Pancreas (tissue), 10 donors: Measurements from ENCODE around the gene FAM83F. TPM values are rescaled to one million over a fixed set of nuclear protein-coding genes. Genes with fewer than 3 reads are reported as not detected.

Source experiments
- ATAC-seq, 4 donors: fragments of 200-7000 bp; cut with Tn5 transposase; one replicate each; pipeline versions ENCODE4 v1.8.0 to v1.9.1; 2020; ENCODE audit warnings: mild to moderate bottlenecking in 4 of 4, moderate library complexity in 4 of 4
- DNase-seq, 6 donors: peaks; one replicate each; pipeline ENCODE4 v3.0.0-alpha.2; 2020
- FAIRE-seq: peaks from 2 replicates; lab custom pipeline; 2012; peaks lifted over from hg19 to GRCh38; lab: Jason Lieb, UNC
- H3K27ac ChIP-seq, 4 donors: fragments of 200-600 bp; sonication (generic); 1 replicate in 3 of 4; 2 replicates in 1 of 4; pipeline versions ENCODE4 v1.5.0 to v1.8.0; 2020
- H3K27me3 ChIP-seq, 4 donors: fragments of 200-600 bp; one replicate each; pipeline ENCODE4 v1.8.0; 2021
- H3K36me3 ChIP-seq, 3 donors: fragments of 200-600 bp; sonication (generic) in 1 of 3; one replicate each; pipeline versions ENCODE4 v1.5.0 to v1.8.0; 2020 to 2021
- H3K4me1 ChIP-seq, 3 donors: fragments of 200-600 bp; one replicate each; pipeline ENCODE4 v1.8.0; 2021
- H3K4me3 ChIP-seq, 4 donors: fragments of 200-600 bp; sonication (generic) in 2 of 4; one replicate each; pipeline versions ENCODE4 v1.5.0 to v1.8.0; 2020 to 2021
- H3K9me3 ChIP-seq, 4 donors: fragments of 200-600 bp; one replicate each; pipeline ENCODE4 v1.8.0; 2021
- CTCF ChIP-seq, 4 donors: fragments of 200-600 bp; sonication (generic) in 3 of 4; IDR thresholded peaks; one replicate each; pipeline versions ENCODE4 v1.5.0 to v1.8.0; 2021; ENCODE audit warnings: antibody characterized with exemption in 4 of 4
- WGBS, 2 donors: extraction: QIAGEN DNeasy Blood & Tissue Kit; methylation state at CpG; one replicate each; pipeline ENCODE4 v1.1.7; 2013; 5-methylcytosine and 5-hydroxymethylcytosine counted together
- intact Hi-C, 3 donors: fragments of 100-400 bp; cut with DNase I; formaldehyde crosslinking; loops; one replicate each; pipeline versions ENCODE4 v1.11.1 to v1.14.2; 2022
- polyA plus RNA-seq, 2 donors: library from polyadenylated mRNA; stranded (reverse); fragments of 200-250 nt; gene quantifications; one replicate each; pipeline ENCODE4 v1.2.3, GENCODE V29; 2013
- total RNA-seq, 6 donors: library from RNA; stranded (reverse); fragmentation: NEBNext Ultra II Directional in 4 of 6; extraction: Animal tissue kit (Norgen Biotek cat#: 25700) in 4 of 6; gene quantifications; one replicate each; pipeline versions ENCODE4 v1.2.1 to v1.2.4, GENCODE V29; 2021 to 2023
- donor health status: healthy with polysubstance abuse.
- donor health status: DM: no; HTN: no; CAD: no; lungs with moderate emphysema.
- donor health status: DM: no; HTN: no; CAD: no.
- donor health status: control.
- donor health status: control.
- donor health status: Bipolar disorder and iron deficiency.
- donor health status: DM: yes; HTN: yes; CAD: no.
- donor health status: DM: no; HTN: no; CAD: no.
- donor health status: DM: no; HTN: no; CAD: no.
- donor health status: DM: yes; HTN: yes; CAD: no.

The FAM83F gene
- total and polyA plus RNA-seq, 8 donors, result 4.9 to 19.8 (median 15.5) TPM

DNA sequence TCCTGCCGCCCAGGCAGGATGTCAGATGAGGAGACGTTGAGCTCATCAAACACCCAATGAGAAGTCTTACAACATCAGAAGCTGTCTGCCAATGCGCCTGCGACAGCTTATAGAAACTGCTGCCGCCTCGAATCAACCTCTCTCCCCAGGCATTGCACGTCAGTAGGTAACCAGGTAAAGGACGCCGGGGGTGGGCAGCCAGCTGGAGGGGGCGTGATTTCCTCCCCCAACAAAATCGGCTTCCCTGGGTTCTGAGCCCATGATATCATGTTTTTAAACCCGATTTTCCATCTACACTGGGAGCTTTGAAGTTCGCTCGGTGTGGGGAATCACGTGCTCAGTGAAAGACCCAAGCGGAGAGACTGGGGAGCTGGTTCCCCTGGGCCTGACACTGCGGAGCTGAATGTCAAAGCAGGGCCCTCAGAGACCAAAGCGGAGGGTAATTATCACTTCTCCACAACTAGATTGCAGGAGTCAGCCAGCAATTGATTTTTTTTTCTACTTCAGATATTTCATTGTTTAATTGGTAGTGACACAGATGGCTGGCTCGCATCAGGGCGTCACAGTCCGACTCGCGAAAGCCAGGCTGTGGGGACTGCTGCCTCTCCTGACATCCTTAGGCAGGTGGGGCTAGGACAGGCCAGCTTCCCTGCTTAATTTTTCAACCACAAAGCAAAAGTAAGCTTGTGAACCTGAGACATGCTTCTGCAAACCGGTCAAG lies 15.4 kb downstream of the FAM83F start:
- Histone ChIP-seq H3K9me3 (no peaks in the 10 kb centered on the region), H3K27me3 (no peaks in the 10 kb centered on the region), H3K36me3 (no peaks in the 10 kb centered on the region), H3K4me1 (peaks cover 17 to 25% (median 21%) of the 10 kb centered on the region in 3 donors), H3K4me3 (no peak overlapping the region), H3K27ac (no peak overlapping the region)
- WGBS, 2 donors, result 35 to 38% methylated on average over 24 of the region's 24 CpGs
- ATAC-seq (peak; percentile 38 to 58 (median 40)), DNase-seq (peak in 1 of 6 donors; percentile 29), FAIRE-seq (no peak)
- TF ChIP-seq CTCF (IDR thresholded peaks at IDR 0.05), result no peak
- intact Hi-C loops, result no loop called here

- ATAC-seq, result peak in 1 of 4 donors; percentile 11
- Histone ChIP-seq H3K4me3 (no peak overlapping the region), H3K27me3 (no peaks in the 10 kb centered on the region), H3K27ac (no peak overlapping the region), H3K36me3 (no peaks in the 10 kb centered on the region), H3K4me1 (peaks cover 20 to 27% (median 23%) of the 10 kb centered on the region in 3 donors), H3K9me3 (no peaks in the 10 kb centered on the region)
- DNase-seq, result no peak
- no peak for FAIRE-seq
- TF ChIP-seq CTCF (IDR thresholded peaks at IDR 0.05), result no peak
- 45 to 56% methylated on average over 6 of the region's 6 CpGs for WGBS, 2 donors
- intact Hi-C loops, result no loop called here
Observed at GRCh38 chr22:40010746-40011145, 16.0 kb downstream of the FAM83F start.

DNA sequence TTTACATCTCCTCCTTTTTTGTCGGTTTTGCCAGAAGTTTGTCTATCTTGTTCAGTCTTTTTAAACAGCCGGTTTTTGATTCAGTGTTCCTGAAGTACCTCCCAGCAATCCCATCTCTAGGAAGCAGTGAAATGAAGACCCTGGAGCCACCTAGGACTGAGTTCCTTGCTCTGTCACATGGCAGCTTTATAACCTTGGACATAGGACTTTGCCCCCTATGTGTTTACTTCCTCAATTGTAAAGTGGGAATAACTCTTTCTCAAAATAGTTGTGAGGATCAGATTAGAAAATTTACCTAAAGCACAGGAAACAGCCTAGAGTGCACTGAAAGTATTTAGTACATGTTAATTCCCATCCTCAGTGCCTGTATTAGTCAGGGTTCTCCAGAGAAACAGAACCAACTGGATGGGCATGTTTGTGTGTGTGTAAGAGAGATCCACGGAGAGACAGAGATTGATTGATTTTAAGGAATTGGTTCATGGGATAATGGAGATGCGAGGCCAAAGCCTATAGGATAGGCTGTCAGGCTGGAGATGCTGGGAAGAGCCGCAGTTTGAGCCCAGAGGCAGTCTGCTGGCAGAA lies 20.0 kb downstream of the FAM83F start:
- DNase-seq (no peak), ATAC-seq (peak; percentile 30 to 81 (median 46)), FAIRE-seq (no peak)
- no peaks in the 10 kb centered on the region for H3K9me3 ChIP-seq
- H3K27me3 ChIP-seq, result no peaks in the 10 kb centered on the region
- intact Hi-C loops, result no loop called here
- H3K36me3 ChIP-seq, result peaks cover 0 to 6% (median 5%) of the 10 kb centered on the region in 3 donors
- H3K27ac ChIP-seq, result peak overlapping the region in 2 of 4 donors; percentile 37 to 41
- no peak overlapping the region for H3K4me3 ChIP-seq
- 49 to 54% methylated on average over 5 of the region's 5 CpGs for WGBS, 2 donors
- no peak for TF ChIP-seq CTCF (IDR thresholded peaks at IDR 0.05)
- H3K4me1 ChIP-seq, result peaks cover 16 to 24% (median 16%) of the 10 kb centered on the region in 3 donors

DNA sequence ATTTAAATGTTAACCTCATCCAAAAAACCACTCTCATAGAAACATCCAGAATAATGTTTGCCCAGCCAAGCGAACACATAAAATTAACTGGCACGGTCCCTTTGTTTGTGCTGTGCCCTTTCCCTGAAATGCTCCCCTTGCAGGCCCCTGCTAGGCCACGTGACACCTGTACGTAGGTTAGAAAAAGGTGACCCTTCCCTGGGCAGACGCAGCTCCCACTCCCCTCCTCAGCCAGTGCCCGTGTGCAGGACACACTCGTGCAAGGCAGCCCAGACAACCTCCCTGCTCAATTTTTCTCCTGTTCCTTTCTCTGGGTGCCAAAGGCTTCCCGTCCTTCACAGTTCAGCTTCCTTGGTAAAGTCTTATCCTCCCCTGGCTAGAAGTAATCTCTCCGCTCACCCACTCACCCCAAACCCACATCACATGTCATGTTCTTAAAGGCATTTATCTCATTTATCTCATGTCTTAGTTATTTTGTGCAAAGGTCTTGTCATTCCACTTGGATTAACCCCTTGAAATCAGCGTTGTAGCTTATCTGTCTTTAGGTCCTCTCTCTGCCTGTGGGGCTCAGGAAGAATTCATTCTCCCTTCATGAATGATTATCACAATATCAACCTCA lies 20.7 kb downstream of the FAM83F start:
- intact Hi-C loops, result no loop called here
- Histone ChIP-seq H3K4me3 (no peak overlapping the region), H3K36me3 (peaks cover 0 to 13% (median 10%) of the 10 kb centered on the region in 3 donors), H3K4me1 (peaks cover 9 to 17% (median 11%) of the 10 kb centered on the region in 3 donors), H3K27ac (peak overlapping the region in 2 of 4 donors; percentile 37 to 41), H3K9me3 (no peaks in the 10 kb centered on the region), H3K27me3 (no peaks in the 10 kb centered on the region)
- DNase-seq (no peak), ATAC-seq (peak; percentile 32 to 55 (median 46)), FAIRE-seq (no peak)
- TF ChIP-seq CTCF (IDR thresholded peaks at IDR 0.05), result no peak
- WGBS, 2 donors, result 41 to 54% methylated on average over 10 of the region's 10 CpGs
